Measurements from ENCODE around the gene MCM5.
A peak's percentile ranks its signal among the peaks of the same experiment; 100 is the strongest.
"Not testable (repeated sequence)": the region's sequence is repeated elsewhere in the genome, so short reads cannot be mapped to it uniquely, and the experiment has no call there.

The MCM5 gene

DNA sequence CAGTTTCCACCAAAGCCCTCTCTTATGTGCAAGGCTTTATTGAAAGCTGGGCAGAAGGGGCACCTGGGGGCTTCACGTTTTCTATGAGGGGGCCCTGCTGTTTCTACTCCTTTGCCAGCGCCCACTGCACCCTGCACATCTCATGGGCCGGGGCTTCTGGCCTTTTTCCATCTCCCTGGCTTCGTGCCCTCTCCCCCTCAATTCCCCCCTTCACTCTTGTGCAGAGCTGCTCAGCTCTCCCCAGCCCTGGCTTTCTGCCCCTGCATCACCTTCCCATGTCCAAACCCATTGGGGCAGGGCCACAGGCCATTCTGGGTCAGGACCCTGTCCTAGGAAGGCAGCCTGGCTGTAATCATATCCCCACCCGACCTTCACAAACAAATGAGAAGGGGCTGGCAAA, 36.5 kb downstream of the MCM5 start:
- Histone ChIP-seq H4K20me1 (ENCODE audit: control insufficient read depth, insufficient read depth, low read depth, low read length) (peaks cover 6% of the 10 kb centered on the region; the same call in 1 of the 2 replicates), H3K36me3 (ENCODE audit: control insufficient read depth, low read length) (peaks cover 43% of the 10 kb centered on the region), H3K27me3 (ENCODE audit: control insufficient read depth, low read length) (no peaks in the 10 kb centered on the region), H3K4me3 (ENCODE audit: low read length) (no peak overlapping the region), H3K9me3 (ENCODE audit: control insufficient read depth, insufficient read depth, low read length) (no peaks in the 10 kb centered on the region), H3K79me2 (ENCODE audit: control insufficient read depth, low read length) (peaks cover 3% of the 10 kb centered on the region; the same call in 1 of the 2 replicates), H3K4me1 (ENCODE audit: control insufficient read depth, low read length) (peaks cover 9% of the 10 kb centered on the region), H3K4me2 (ENCODE audit: low read length) (no peak overlapping the region), H3K27ac (ENCODE audit: low read depth, low read length) (no peak overlapping the region; the same call in 1 of the 2 replicates), H3K9me2 (replicated peaks; ENCODE audit: control insufficient read depth, low read length) (no peaks in the 10 kb centered on the region; the same call in 1 of the 2 replicates), H3F3A (ENCODE audit: control insufficient read depth, insufficient read depth) (peaks cover 2% of the 10 kb centered on the region)
- TF ChIP-seq EZH2phosphoT487 (IDR thresholded peaks at IDR 0.05; ENCODE audit: borderline replicate concordance, low read length), result no peak
- TF ChIP-seq, protein P1, sequence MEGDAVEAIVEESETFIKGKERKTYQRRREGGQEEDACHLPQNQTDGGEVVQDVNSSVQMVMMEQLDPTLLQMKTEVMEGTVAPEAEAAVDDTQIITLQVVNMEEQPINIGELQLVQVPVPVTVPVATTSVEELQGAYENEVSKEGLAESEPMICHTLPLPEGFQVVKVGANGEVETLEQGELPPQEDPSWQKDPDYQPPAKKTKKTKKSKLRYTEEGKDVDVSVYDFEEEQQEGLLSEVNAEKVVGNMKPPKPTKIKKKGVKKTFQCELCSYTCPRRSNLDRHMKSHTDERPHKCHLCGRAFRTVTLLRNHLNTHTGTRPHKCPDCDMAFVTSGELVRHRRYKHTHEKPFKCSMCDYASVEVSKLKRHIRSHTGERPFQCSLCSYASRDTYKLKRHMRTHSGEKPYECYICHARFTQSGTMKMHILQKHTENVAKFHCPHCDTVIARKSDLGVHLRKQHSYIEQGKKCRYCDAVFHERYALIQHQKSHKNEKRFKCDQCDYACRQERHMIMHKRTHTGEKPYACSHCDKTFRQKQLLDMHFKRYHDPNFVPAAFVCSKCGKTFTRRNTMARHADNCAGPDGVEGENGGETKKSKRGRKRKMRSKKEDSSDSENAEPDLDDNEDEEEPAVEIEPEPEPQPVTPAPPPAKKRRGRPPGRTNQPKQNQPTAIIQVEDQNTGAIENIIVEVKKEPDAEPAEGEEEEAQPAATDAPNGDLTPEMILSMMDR (IDR thresholded peaks at IDR 0.05; ENCODE audit: low read depth, low read length, poor library complexity, severe bottlenecking), result no peak

DNA sequence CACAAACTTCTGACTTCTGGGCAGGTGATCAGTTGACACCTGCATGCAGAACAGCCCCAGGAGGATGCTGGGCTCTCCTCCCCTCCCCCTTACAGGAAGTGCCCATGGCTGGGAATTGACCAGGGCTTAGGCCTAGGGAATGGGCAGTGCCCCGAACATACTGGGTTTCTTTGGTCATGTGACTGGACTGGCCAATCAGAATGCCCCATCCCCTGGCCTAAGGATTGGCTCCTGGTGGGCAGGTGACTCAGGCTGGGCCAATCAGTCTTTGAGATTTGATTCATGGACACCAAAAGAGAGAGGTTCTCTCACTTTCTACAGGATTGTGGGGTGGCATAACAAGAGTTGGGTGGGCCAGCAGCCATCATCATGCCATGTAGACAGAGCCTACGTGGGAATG, 37.1 kb downstream of the MCM5 start:
- Histone ChIP-seq H3K27ac (ENCODE audit: low read depth, low read length) (peak overlapping the region; percentile 24; the same call in 1 of the 2 replicates), H3K4me1 (ENCODE audit: control insufficient read depth, low read length) (peaks cover 9% of the 10 kb centered on the region), H3K36me3 (ENCODE audit: control insufficient read depth, low read length) (peaks cover 37% of the 10 kb centered on the region), H3K27me3 (ENCODE audit: control insufficient read depth, low read length) (no peaks in the 10 kb centered on the region), H3K4me3 (ENCODE audit: low read length) (no peak overlapping the region), H3K79me2 (ENCODE audit: control insufficient read depth, low read length) (no peaks in the 10 kb centered on the region), H4K20me1 (ENCODE audit: control insufficient read depth, insufficient read depth, low read depth, low read length) (peaks cover 6% of the 10 kb centered on the region; the same call in 1 of the 2 replicates), H3F3A (ENCODE audit: control insufficient read depth, insufficient read depth) (peaks cover 2% of the 10 kb centered on the region), H3K9me3 (ENCODE audit: control insufficient read depth, insufficient read depth, low read length) (no peaks in the 10 kb centered on the region), H3K9me2 (replicated peaks; ENCODE audit: control insufficient read depth, low read length) (no peaks in the 10 kb centered on the region; the same call in 1 of the 2 replicates), H3K4me2 (ENCODE audit: low read length) (no peak overlapping the region)
- no peak for TF ChIP-seq EZH2phosphoT487 (IDR thresholded peaks at IDR 0.05; ENCODE audit: borderline replicate concordance, low read length)
- TF ChIP-seq, protein P1 (IDR thresholded peaks at IDR 0.05; ENCODE audit: low read depth, low read length, poor library complexity, severe bottlenecking), result no peak

DNA sequence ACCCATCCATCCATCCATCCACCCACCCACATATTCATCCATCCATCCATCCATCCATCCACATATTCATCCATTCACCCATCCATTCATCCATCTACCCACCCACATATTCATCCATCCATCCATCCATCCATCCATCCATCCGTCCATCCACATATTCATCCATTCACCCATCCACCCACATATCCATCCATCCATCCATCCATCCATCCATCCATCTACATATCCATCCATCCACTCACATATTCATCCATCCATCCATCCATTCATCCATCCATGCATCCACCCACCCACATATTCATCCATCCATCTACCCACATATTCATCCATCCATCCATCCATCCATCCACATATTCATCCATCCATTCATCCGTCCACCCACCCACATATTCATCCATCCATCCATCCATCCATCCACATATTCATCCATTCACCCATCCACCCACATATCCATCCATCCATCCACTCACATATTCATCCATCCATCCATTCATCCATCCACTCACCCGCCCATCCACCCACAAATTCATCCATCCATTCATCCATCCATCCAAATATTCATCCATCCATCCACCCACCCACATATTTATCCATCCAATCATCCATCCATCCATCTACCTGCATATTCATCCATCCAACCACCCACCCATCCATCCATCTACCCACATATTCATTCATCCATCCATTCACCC, 38.9 kb downstream of the MCM5 start:
- H3K9me2 ChIP-seq (replicated peaks; ENCODE audit: control insufficient read depth, low read length); H3K27ac ChIP-seq (ENCODE audit: low read depth, low read length); H3K9me3 ChIP-seq (ENCODE audit: control insufficient read depth, insufficient read depth, low read length); H3F3A ChIP-seq (ENCODE audit: control insufficient read depth, insufficient read depth); H3K79me2 ChIP-seq (ENCODE audit: control insufficient read depth, low read length); H3K4me1 ChIP-seq (ENCODE audit: control insufficient read depth, low read length); H3K4me2 ChIP-seq (ENCODE audit: low read length); H3K27me3 ChIP-seq (ENCODE audit: control insufficient read depth, low read length); H3K4me3 ChIP-seq (ENCODE audit: low read length); H4K20me1 ChIP-seq (ENCODE audit: control insufficient read depth, insufficient read depth, low read depth, low read length): not testable (repeated sequence)
- H3K36me3 ChIP-seq (ENCODE audit: control insufficient read depth, low read length), result peaks cover 19% of the 10 kb centered on the region

DNA sequence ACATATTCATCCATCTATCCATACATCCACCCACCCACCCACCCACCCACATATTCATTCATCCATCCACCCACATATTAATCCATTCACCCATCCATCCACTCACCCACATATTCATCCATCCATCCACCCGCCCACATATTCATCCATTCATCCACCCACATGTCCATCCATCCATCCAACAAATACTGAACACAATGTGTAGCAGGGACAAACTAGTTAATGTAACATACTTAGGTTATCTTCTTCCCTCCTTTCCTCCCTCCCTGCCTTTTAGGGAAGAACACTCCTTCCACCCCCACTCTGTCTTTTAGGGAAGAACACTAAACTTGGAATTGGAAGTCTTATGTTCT, 39.4 kb downstream of the MCM5 start:
- H3K4me2 ChIP-seq (ENCODE audit: low read length), result no peak overlapping the region
- H3K4me1 ChIP-seq (ENCODE audit: control insufficient read depth, low read length), result peaks cover 9% of the 10 kb centered on the region
- H3K79me2 ChIP-seq (ENCODE audit: control insufficient read depth, low read length), result no peaks in the 10 kb centered on the region
- peaks cover 14% of the 10 kb centered on the region for H3K36me3 ChIP-seq (ENCODE audit: control insufficient read depth, low read length)
- H3F3A ChIP-seq (ENCODE audit: control insufficient read depth, insufficient read depth), result peaks cover 2% of the 10 kb centered on the region
- H4K20me1 ChIP-seq (ENCODE audit: control insufficient read depth, insufficient read depth, low read depth, low read length), result no peaks in the 10 kb centered on the region
- TF ChIP-seq, protein P1 (IDR thresholded peaks at IDR 0.05; ENCODE audit: low read depth, low read length, poor library complexity, severe bottlenecking), result no peak
- TF ChIP-seq EZH2phosphoT487 (IDR thresholded peaks at IDR 0.05; ENCODE audit: borderline replicate concordance, low read length), result no peak
- H3K9me3 ChIP-seq (ENCODE audit: control insufficient read depth, insufficient read depth, low read length), result no peaks in the 10 kb centered on the region
- no peaks in the 10 kb centered on the region; the same call in 1 of the 2 replicates for H3K9me2 ChIP-seq (replicated peaks; ENCODE audit: control insufficient read depth, low read length)
- H3K4me3 ChIP-seq (ENCODE audit: low read length), result no peak overlapping the region
- H3K27me3 ChIP-seq (ENCODE audit: control insufficient read depth, low read length), result no peaks in the 10 kb centered on the region
- H3K27ac ChIP-seq (ENCODE audit: low read depth, low read length), result no peak overlapping the region
